HEK293T (cell line): ENCODE results near the gene LMX1B.

ENCODE experiments used
- BHLHE40 ChIP-seq: fragments of 450-650 bp; IDR thresholded peaks from 2 replicates; pipeline ENCODE4 v1.6.1; 2016; ENCODE audit warnings: mild to moderate bottlenecking, moderate library complexity, borderline replicate concordance
- CTBP1 ChIP-seq: fragments of 450-650 bp; IDR thresholded peaks from 2 replicates; pipeline ENCODE4 v1.6.1; 2016; ENCODE audit warnings: borderline replicate concordance
- ELF4 ChIP-seq: fragments of 450-650 bp; IDR thresholded peaks from 2 replicates; pipeline ENCODE4 v1.6.1; 2017; ENCODE audit warnings: antibody characterized with exemption
- FOXK2 ChIP-seq: fragments of 450-650 bp; IDR thresholded peaks from 2 replicates; pipeline ENCODE4 v1.6.1; 2016; ENCODE audit warnings: mild to moderate bottlenecking
- FOXM1 ChIP-seq: fragments of 450-650 bp; IDR thresholded peaks from 2 replicates; pipeline ENCODE4 v1.6.1; 2017; ENCODE audit warnings: mild to moderate bottlenecking, borderline replicate concordance
- HDGF ChIP-seq: fragments of 450-650 bp; IDR thresholded peaks from 2 replicates; pipeline ENCODE4 v1.6.1; 2017; ENCODE audit warnings: antibody characterized with exemption, borderline replicate concordance
- LEF1 ChIP-seq: fragments of 450-650 bp; IDR thresholded peaks from 2 replicates; pipeline ENCODE4 v1.6.1; 2017; ENCODE audit warnings: mild to moderate bottlenecking, borderline replicate concordance
- NFRKB ChIP-seq: fragments of 450-650 bp; IDR thresholded peaks from 2 replicates; pipeline ENCODE4 v1.6.1; 2016; ENCODE audit warnings: mild to moderate bottlenecking, moderate library complexity
- SP1 ChIP-seq: fragments of 450-650 bp; IDR thresholded peaks from 2 replicates; pipeline ENCODE4 v1.6.1; 2017
- SUZ12 ChIP-seq: fragments of 450-650 bp; IDR thresholded peaks from 2 replicates; pipeline ENCODE4 v1.6.1; 2016; ENCODE audit warnings: mild to moderate bottlenecking
- TARDBP ChIP-seq: fragments of 450-650 bp; IDR thresholded peaks from 2 replicates; pipeline ENCODE4 v1.6.1; 2016
- TF ChIP-seq, protein P1 (sequence below): fragments of 450-650 bp; IDR thresholded peaks from 2 replicates; pipeline ENCODE4 v1.6.1; 2016

DNA sequence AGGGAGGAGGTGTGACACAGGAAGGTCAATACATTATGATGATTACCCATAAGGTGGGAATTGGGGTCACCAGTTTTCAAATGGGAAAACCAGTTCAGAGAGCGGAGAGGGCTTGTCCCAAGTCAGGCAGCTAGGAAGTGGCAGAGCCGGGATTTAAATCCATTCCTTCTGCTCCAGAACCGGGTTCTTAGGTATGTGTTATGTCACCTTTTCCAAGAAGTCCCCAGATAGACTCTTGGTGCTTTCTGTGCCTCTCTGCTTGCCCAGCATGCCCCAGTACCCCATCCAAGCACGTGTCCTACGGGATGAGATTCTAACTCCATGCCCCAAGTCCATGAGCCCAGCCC, 69.9 kb downstream of the LMX1B start:
- TF ChIP-seq NFRKB (no peak), SUZ12 (no peak), FOXK2 (no peak), CTBP1 (no peak), LEF1 (no peak), SP1 (no peak), FOXM1 (no peak), TARDBP (no peak), ELF4 (no peak), HDGF (no peak), BHLHE40 (no peak)
- TF ChIP-seq, protein P1, sequence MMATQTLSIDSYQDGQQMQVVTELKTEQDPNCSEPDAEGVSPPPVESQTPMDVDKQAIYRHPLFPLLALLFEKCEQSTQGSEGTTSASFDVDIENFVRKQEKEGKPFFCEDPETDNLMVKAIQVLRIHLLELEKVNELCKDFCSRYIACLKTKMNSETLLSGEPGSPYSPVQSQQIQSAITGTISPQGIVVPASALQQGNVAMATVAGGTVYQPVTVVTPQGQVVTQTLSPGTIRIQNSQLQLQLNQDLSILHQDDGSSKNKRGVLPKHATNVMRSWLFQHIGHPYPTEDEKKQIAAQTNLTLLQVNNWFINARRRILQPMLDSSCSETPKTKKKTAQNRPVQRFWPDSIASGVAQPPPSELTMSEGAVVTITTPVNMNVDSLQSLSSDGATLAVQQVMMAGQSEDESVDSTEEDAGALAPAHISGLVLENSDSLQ = no peak
